CD14-positive monocyte (primary cell): ENCODE results near the gene TSPAN15. TPM values are rescaled to one million over a fixed set of nuclear protein-coding genes. Genes with fewer than 3 reads are reported as not detected.
A peak's percentile ranks its signal among the peaks of the same experiment; 100 is the strongest.

Source experiments
- DNase-seq, 3 donors: peaks; one replicate each; pipeline ENCODE4 v3.0.0-alpha.2; 2011 to 2022
- H2AFZ ChIP-seq: 2 replicates; pipeline ENCODE4 v1.6.0; 2012; ENCODE audit warnings: mild to moderate bottlenecking, low read depth, low read length, inconsistent platforms; ENCODE audit not compliant: insufficient read depth, poor library complexity, severe bottlenecking
- H3K27ac ChIP-seq, 2 donors: 1 replicate in 1 of 2; 2 replicates in 1 of 2; pipeline ENCODE4 v1.5.1; 2012 to 2013; ENCODE audit warnings: low read length in 2 of 2, control low read depth in 1 of 2, inconsistent platforms in 1 of 2, low read depth in 1 of 2, mild to moderate bottlenecking in 1 of 2
- H3K27me3 ChIP-seq, 2 donors: one replicate each; pipeline versions ENCODE4 v1.6.0 to v1.6.1; 2011 to 2013; ENCODE audit warnings: low read length in 2 of 2; ENCODE audit not compliant: control insufficient read depth in 2 of 2, insufficient read depth in 2 of 2
- H3K36me3 ChIP-seq, 2 donors: replicated peaks in 1 of 2; 1 replicate in 1 of 2; 2 replicates in 1 of 2; pipeline versions ENCODE4 v1.5.1 to v1.6.1; 2012 to 2013; ENCODE audit warnings: low read length in 2 of 2, control low read depth in 1 of 2, inconsistent platforms in 1 of 2, mild to moderate bottlenecking in 1 of 2; ENCODE audit not compliant: insufficient read depth in 2 of 2, control insufficient read depth in 1 of 2
- H3K4me1 ChIP-seq, 2 donors: 1 replicate in 1 of 2; 2 replicates in 1 of 2; pipeline versions ENCODE4 v1.5.1 to v1.6.1; 2012 to 2013; ENCODE audit warnings: low read length in 2 of 2, control low read depth in 1 of 2, inconsistent platforms in 1 of 2, mild to moderate bottlenecking in 1 of 2, moderate library complexity in 1 of 2; ENCODE audit not compliant: insufficient read depth in 2 of 2, control insufficient read depth in 1 of 2
- H3K4me2 ChIP-seq: replicated peaks from 2 replicates; pipeline ENCODE3; 2012; ENCODE audit warnings: low read length, moderate library complexity, mild to moderate bottlenecking; ENCODE audit not compliant: poor library complexity, severe bottlenecking; ENCODE audit errors: extremely low read depth
- H3K4me3 ChIP-seq, 3 experiments: fragments of 200-600 bp in 1 of 3; sonication (generic) in 1 of 3; replicated peaks in 1 of 3; 1 replicate in 2 of 3; 2 replicates in 1 of 3; pipeline ENCODE4 v1.5.1; 2011 to 2013; ENCODE audit warnings: low read length in 3 of 3, mild to moderate bottlenecking in 3 of 3, control low read depth in 2 of 3, low read depth in 2 of 3, inconsistent platforms in 1 of 3, moderate library complexity in 1 of 3
- H3K79me2 ChIP-seq: 2 replicates; pipeline ENCODE4 v1.6.0; 2012; ENCODE audit warnings: mild to moderate bottlenecking, control low read depth, inconsistent platforms, low read length, moderate library complexity; ENCODE audit not compliant: insufficient read depth
- H3K9ac ChIP-seq: 2 replicates; pipeline ENCODE4 v1.6.0; 2017; ENCODE audit warnings: low read length, mild to moderate bottlenecking; ENCODE audit not compliant: insufficient read depth, poor library complexity, severe bottlenecking
- H3K9me3 ChIP-seq, 2 donors: replicated peaks in 1 of 2; 1 replicate in 1 of 2; 2 replicates in 1 of 2; pipeline versions ENCODE4 v1.5.1 to v1.6.1; 2012 to 2013; ENCODE audit warnings: low read length in 2 of 2, control low read depth in 1 of 2; ENCODE audit not compliant: control insufficient read depth in 1 of 2, insufficient read depth in 1 of 2
- H4K20me1 ChIP-seq: 2 replicates; pipeline ENCODE4 v1.6.0; 2012; ENCODE audit warnings: mild to moderate bottlenecking, low read length, control low read depth, moderate library complexity; ENCODE audit not compliant: insufficient read depth
- H3K27ac Mint-ChIP-seq, 7 donors: one replicate each; pipeline ENCODE4 v1.8.0; 2020; ENCODE audit warnings: mild to moderate bottlenecking in 7 of 7, mixed read lengths in 7 of 7, moderate library complexity in 6 of 7, inconsistent platforms in 2 of 7
- H3K27me3 Mint-ChIP-seq, 3 donors: one replicate each; pipeline ENCODE4 v1.8.0; 2021 to 2022; ENCODE audit warnings: low read depth in 3 of 3, mild to moderate bottlenecking in 3 of 3, mixed read lengths in 3 of 3, moderate library complexity in 3 of 3, inconsistent platforms in 1 of 3
- H3K36me3 Mint-ChIP-seq, 2 donors: one replicate each; pipeline ENCODE4 v1.8.0; 2020; ENCODE audit warnings: mixed read lengths in 2 of 2, inconsistent platforms in 1 of 2, mild to moderate bottlenecking in 1 of 2
- H3K4me1 Mint-ChIP-seq: one replicate; pipeline ENCODE4 v1.8.0; 2020; ENCODE audit warnings: mild to moderate bottlenecking, mixed read lengths
- H3K4me3 Mint-ChIP-seq, 2 donors: one replicate each; pipeline ENCODE4 v1.8.0; 2020; ENCODE audit warnings: mild to moderate bottlenecking in 2 of 2, mixed read lengths in 2 of 2, moderate library complexity in 1 of 2
- H3K9me3 Mint-ChIP-seq, 7 donors: one replicate each; pipeline ENCODE4 v1.8.0; 2020 to 2022; ENCODE audit warnings: mixed read lengths in 7 of 7, mild to moderate bottlenecking in 6 of 7, moderate library complexity in 6 of 7, inconsistent platforms in 2 of 7
- CTCF ChIP-seq: fragments of 200-600 bp; IDR thresholded peaks from one replicate; pipeline ENCODE4 v1.8.0; 2022; ENCODE audit warnings: antibody characterized with exemption, mild to moderate bottlenecking
- WGBS: methylation state at CpG from one replicate; pipeline ENCODE4 v1.1.5; 2013; ENCODE audit warnings: missing lambda C conversion rate; ENCODE audit not compliant: insufficient coverage; 5-methylcytosine and 5-hydroxymethylcytosine counted together
- intact Hi-C, 2 donors: fragments of 100-400 bp; cut with micrococcal nuclease; formaldehyde crosslinking; loops; one replicate each; pipeline versions ENCODE4 v1.15.0 to v1.15.1; 2023
- polyA plus RNA-seq, 3 donors: library from polyadenylated mRNA; depleted of rRNA in 1 of 3; unstranded in 2 of 3; stranded (reverse) in 1 of 3; fragments of 300-500 nt in 2 of 3; fragments of >200 nt in 1 of 3; fragmentation: Illumina TruSeq in 2 of 3; gene quantifications; 1 replicate in 2 of 3; 2 replicates in 1 of 3; pipeline ENCODE4 v1.2.3, GENCODE V29; 2012 to 2021

The TSPAN15 gene
- polyA plus RNA-seq, 3 donors: 0.22 to 0.39 TPM; not detected in 1

- Histone ChIP-seq H3K79me2 (no peaks in the 10 kb centered on the region), H3K27ac (peak overlapping the region; percentile 61 to 68), H3K9me3 (no peaks in the 10 kb centered on the region), H2AFZ (peak overlapping the region; percentile 63), H3K4me3 (peak overlapping the region; percentile 13 to 64 (median 17)), H3K27me3 (no peaks in the 10 kb centered on the region), H3K4me2 (peak overlapping the region; percentile 71), H3K4me1 (peaks cover 20% of the 10 kb centered on the region in 2 donors), H4K20me1 (peaks cover 10% of the 10 kb centered on the region), H3K9ac (peak overlapping the region; percentile 54), H3K36me3 (peaks cover 0 to 15% of the 10 kb centered on the region in 2 donors)
- Mint-ChIP-seq H3K4me3 (peak overlapping the region; percentile 27 to 39), H3K27ac (peak overlapping the region in 6 of 7 donors; percentile 14 to 79 (median 49)), H3K9me3 (peaks cover 0 to under 1% (median 0%) of the 10 kb centered on the region in 7 donors), H3K27me3 (peaks cover 0 to 8% (median 4%) of the 10 kb centered on the region in 3 donors), H3K4me1 (peaks cover 22% of the 10 kb centered on the region), H3K36me3 (peaks cover 7 to 11% of the 10 kb centered on the region in 2 donors)
- intact Hi-C loops: loop anchor here (2.0 to 5.0 kb wide), 2 partner anchors 94 to 98 kb away; no protein-coding TSS in a partner anchor
- no peak for DNase-seq
- 10% methylated on average over 2 of the region's 7 CpGs for WGBS
- TF ChIP-seq CTCF: no peak
Measured at GRCh38 chr10:69409176-69409495, 42.1 kb upstream of the TSPAN15 start.

- no peak overlapping the region for H3K9ac ChIP-seq
- DNase-seq: peak; percentile 72 to 88 (median 75)
- H3K9me3 Mint-ChIP-seq: no peaks in the 10 kb centered on the region
- peak overlapping the region in 1 of 2 donors; percentile 14 for H3K27ac ChIP-seq
- intact Hi-C loops: loop anchor here (2.0 to 5.0 kb wide), 2 partner anchors 95 to 97 kb away; no protein-coding TSS in a partner anchor
- H3K9me3 ChIP-seq: no peaks in the 10 kb centered on the region
- TF ChIP-seq CTCF: no peak
- H4K20me1 ChIP-seq: peaks cover 7% of the 10 kb centered on the region
- peaks cover 0 to 7% of the 10 kb centered on the region in 2 donors for H3K36me3 ChIP-seq
- H3K36me3 Mint-ChIP-seq: peaks cover 4 to 5% of the 10 kb centered on the region in 2 donors
- WGBS: 4% methylated on average over 4 of the region's 6 CpGs
- peaks cover 22% of the 10 kb centered on the region for H3K4me1 Mint-ChIP-seq
- H3K27ac Mint-ChIP-seq: peak overlapping the region in 1 of 7 donors; percentile 42
- no peaks in the 10 kb centered on the region for H3K79me2 ChIP-seq
- H3K4me3 Mint-ChIP-seq: no peak overlapping the region
- peaks cover 20% of the 10 kb centered on the region in 2 donors for H3K4me1 ChIP-seq
- no peak overlapping the region for H3K4me2 ChIP-seq
- no peaks in the 10 kb centered on the region for H3K27me3 ChIP-seq
- H2AFZ ChIP-seq: no peak overlapping the region
- H3K4me3 ChIP-seq: no peak overlapping the region
- H3K27me3 Mint-ChIP-seq: peaks cover 0 to 6% (median 4%) of the 10 kb centered on the region in 3 donors
Measured at GRCh38 chr10:69409968-69410367, 41.3 kb upstream of the TSPAN15 start.
